ENCODE results near the gene SNAPC2. TPM values are rescaled to one million over a fixed set of nuclear protein-coding genes. Genes with fewer than 3 reads are reported as not detected.
A peak's percentile ranks its signal among the peaks of the same experiment; 100 is the strongest.

The SNAPC2 gene
- total and polyA plus RNA-seq, 2 donors (not counting 1 experiment from before 2014, with no cell fraction given) = 19.9 to 21.7 TPM

- Histone ChIP-seq H2AFZ (ENCODE audit: insufficient read depth, low read depth, low read length, poor library complexity, severe bottlenecking) (no peak overlapping the region), H3K79me2 (ENCODE audit: control insufficient read depth, insufficient read depth, low read length) (peaks cover 48% of the 10 kb centered on the region), H4K20me1 (ENCODE audit: control insufficient read depth, insufficient read depth, low read length, poor library complexity, severe bottlenecking) (peaks cover 80% of the 10 kb centered on the region), H3K27ac (ENCODE audit: low read length in 2 of 2) (no peak overlapping the region), H3K4me2 (replicated peaks; ENCODE audit: low read depth, low read length, poor library complexity, severe bottlenecking) (no peak overlapping the region), H3K27me3 (replicated peaks in 1 of 4; ENCODE audit: control extremely low read depth in 1 of 4, control insufficient read depth in 3 of 4, insufficient read depth in 4 of 4, low read length in 3 of 4) (no peaks in the 10 kb centered on the region), H3K4me1 (ENCODE audit: control insufficient read depth in 2 of 2, insufficient read depth in 2 of 2, low read length in 2 of 2) (peaks cover 20 to 21% of the 10 kb centered on the region in 2 donors), H3K36me3 (replicated peaks in 1 of 2; ENCODE audit: control extremely low read depth in 1 of 2, control insufficient read depth in 1 of 2, extremely low read depth in 1 of 2, insufficient read depth in 2 of 2, low read length in 1 of 2) (peaks cover 2 to 39% of the 10 kb centered on the region in 2 experiments), H3K9me3 (ENCODE audit: control extremely low read depth in 1 of 3, control insufficient read depth in 2 of 3, insufficient read depth in 1 of 3, low read length in 2 of 3) (peaks cover 0 to 7% (median 0%) of the 10 kb centered on the region in 3 donors), H3K4me3 (ENCODE audit: control extremely low read depth in 1 of 5, extremely low read depth in 1 of 5, insufficient read depth in 1 of 5, low read depth in 2 of 5, low read length in 4 of 5) (no peak overlapping the region), H3K9ac (ENCODE audit: low read length) (no peak overlapping the region)
- H3K4me1 Mint-ChIP-seq = peaks cover 29% of the 10 kb centered on the region
- no peaks in the 10 kb centered on the region for H3K9me3 Mint-ChIP-seq (ENCODE audit: insufficient read depth)
- no peak for ATAC-seq (ENCODE audit: low read depth)
- H3K27me3 Mint-ChIP-seq = no peaks in the 10 kb centered on the region
- intact Hi-C loops (cut with micrococcal nuclease) = no loop called here
- no peak for TF ChIP-seq EZH2 (IDR thresholded peaks at IDR 0.05; ENCODE audit: borderline replicate concordance, insufficient read depth, low read depth, low read length, poor library complexity, severe bottlenecking)
- TF ChIP-seq, protein P1, sequence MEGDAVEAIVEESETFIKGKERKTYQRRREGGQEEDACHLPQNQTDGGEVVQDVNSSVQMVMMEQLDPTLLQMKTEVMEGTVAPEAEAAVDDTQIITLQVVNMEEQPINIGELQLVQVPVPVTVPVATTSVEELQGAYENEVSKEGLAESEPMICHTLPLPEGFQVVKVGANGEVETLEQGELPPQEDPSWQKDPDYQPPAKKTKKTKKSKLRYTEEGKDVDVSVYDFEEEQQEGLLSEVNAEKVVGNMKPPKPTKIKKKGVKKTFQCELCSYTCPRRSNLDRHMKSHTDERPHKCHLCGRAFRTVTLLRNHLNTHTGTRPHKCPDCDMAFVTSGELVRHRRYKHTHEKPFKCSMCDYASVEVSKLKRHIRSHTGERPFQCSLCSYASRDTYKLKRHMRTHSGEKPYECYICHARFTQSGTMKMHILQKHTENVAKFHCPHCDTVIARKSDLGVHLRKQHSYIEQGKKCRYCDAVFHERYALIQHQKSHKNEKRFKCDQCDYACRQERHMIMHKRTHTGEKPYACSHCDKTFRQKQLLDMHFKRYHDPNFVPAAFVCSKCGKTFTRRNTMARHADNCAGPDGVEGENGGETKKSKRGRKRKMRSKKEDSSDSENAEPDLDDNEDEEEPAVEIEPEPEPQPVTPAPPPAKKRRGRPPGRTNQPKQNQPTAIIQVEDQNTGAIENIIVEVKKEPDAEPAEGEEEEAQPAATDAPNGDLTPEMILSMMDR (IDR thresholded peaks at IDR 0.05) = no peak
- ChIA-PET POLR2A (no interaction called here), CTCF (no interaction called here)
- DNase-seq = peak; percentile 21
- WGBS (ENCODE audit: insufficient coverage) = 97% methylated on average over 19 of the region's 19 CpGs
- H3K4me3 Mint-ChIP-seq = no peak overlapping the region
- no peak overlapping the region for H3K27ac Mint-ChIP-seq
Measured at GRCh38 chr19:7907122-7907521, 13.0 kb upstream of the SNAPC2 start.

DNA sequence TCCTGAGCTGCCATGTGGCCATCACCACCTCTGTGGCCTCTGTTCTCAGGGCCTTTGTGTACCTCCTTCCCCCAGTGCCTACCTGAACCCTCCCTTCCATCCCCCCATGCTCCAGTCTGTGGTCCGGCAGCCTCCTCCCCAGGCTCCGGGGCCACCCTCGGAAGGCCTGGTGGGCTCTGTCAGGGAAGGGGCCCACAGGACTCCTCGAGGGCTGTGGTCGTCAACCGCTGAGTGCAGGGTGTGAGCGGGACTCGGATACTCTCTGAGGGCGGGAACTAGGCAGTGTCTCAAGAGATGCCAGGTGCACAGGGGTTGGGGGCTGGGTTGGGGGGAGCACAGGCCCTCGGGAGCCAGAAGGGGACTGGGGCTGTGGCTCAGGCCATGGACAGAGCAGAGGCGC is 12.6 kb upstream of the SNAPC2 start:
- H3K27me3 Mint-ChIP-seq = no peaks in the 10 kb centered on the region
- WGBS (ENCODE audit: insufficient coverage) = 92% methylated on average over 8 of the region's 11 CpGs
- CTCF ChIA-PET = interaction anchor here (1.3 kb wide), 1 partner anchor 10 kb away, joined by 3 read pairs; no protein-coding TSS in a partner anchor

More for the DNA sequence above, 12.6 kb upstream of the SNAPC2 start:
- Histone ChIP-seq H4K20me1 (ENCODE audit: control insufficient read depth, insufficient read depth, low read length, poor library complexity, severe bottlenecking) (peaks cover 81% of the 10 kb centered on the region), H3K27ac (ENCODE audit: low read length in 2 of 2) (no peak overlapping the region), H3K79me2 (ENCODE audit: control insufficient read depth, insufficient read depth, low read length) (peaks cover 47% of the 10 kb centered on the region), H3K9ac (ENCODE audit: low read length) (no peak overlapping the region), H3K27me3 (replicated peaks in 1 of 4; ENCODE audit: control extremely low read depth in 1 of 4, control insufficient read depth in 3 of 4, insufficient read depth in 4 of 4, low read length in 3 of 4) (no peaks in the 10 kb centered on the region), H3K36me3 (replicated peaks in 1 of 2; ENCODE audit: control extremely low read depth in 1 of 2, control insufficient read depth in 1 of 2, extremely low read depth in 1 of 2, insufficient read depth in 2 of 2, low read length in 1 of 2) (peaks cover 3 to 41% of the 10 kb centered on the region in 2 experiments), H3K9me3 (ENCODE audit: control extremely low read depth in 1 of 3, control insufficient read depth in 2 of 3, insufficient read depth in 1 of 3, low read length in 2 of 3) (peaks cover 0 to 7% (median 0%) of the 10 kb centered on the region in 3 donors), H3K4me1 (ENCODE audit: control insufficient read depth in 2 of 2, insufficient read depth in 2 of 2, low read length in 2 of 2) (peaks cover 19% of the 10 kb centered on the region in 2 donors), H3K4me3 (ENCODE audit: control extremely low read depth in 1 of 5, extremely low read depth in 1 of 5, insufficient read depth in 1 of 5, low read depth in 2 of 5, low read length in 4 of 5) (no peak overlapping the region), H3K4me2 (replicated peaks; ENCODE audit: low read depth, low read length, poor library complexity, severe bottlenecking) (no peak overlapping the region), H2AFZ (ENCODE audit: insufficient read depth, low read depth, low read length, poor library complexity, severe bottlenecking) (no peak overlapping the region)
- Mint-ChIP-seq H3K4me3 (no peak overlapping the region), H3K9me3 (ENCODE audit: insufficient read depth) (no peaks in the 10 kb centered on the region), H3K27ac (no peak overlapping the region), H3K4me1 (peaks cover 28% of the 10 kb centered on the region)
- POLR2A ChIA-PET = no interaction called here
- ATAC-seq (ENCODE audit: low read depth) (no peak), DNase-seq (no peak)
- TF ChIP-seq EZH2 (IDR thresholded peaks at IDR 0.05; ENCODE audit: borderline replicate concordance, insufficient read depth, low read depth, low read length, poor library complexity, severe bottlenecking) = no peak
- intact Hi-C loops (cut with micrococcal nuclease) = no loop called here
